Kidney (tissue), 14 donors: ENCODE results near the gene RAB40B. TPM values are rescaled to one million over a fixed set of nuclear protein-coding genes. Genes with fewer than 3 reads are reported as not detected.

Experiments
- DNase-seq, 5 donors: peaks; one replicate each; pipeline ENCODE4 v3.0.0-alpha.2; 2013 to 2020
- FAIRE-seq: peaks from 2 replicates; lab custom pipeline; 2012; peaks lifted over from hg19 to GRCh38; lab: Jason Lieb, UNC
- H3K27ac ChIP-seq, 2 donors: one replicate each; pipeline ENCODE4 v1.7.0; 2013; ENCODE audit warnings: low read depth in 2 of 2, low read length in 2 of 2, inconsistent platforms in 1 of 2
- H3K27me3 ChIP-seq: one replicate; pipeline ENCODE4 v1.7.1; 2013; ENCODE audit warnings: low read length, inconsistent platforms; ENCODE audit not compliant: control insufficient read depth, insufficient read depth
- H3K36me3 ChIP-seq, 3 donors: one replicate each; pipeline versions ENCODE4 v1.7.0 to v1.7.1; 2013; ENCODE audit warnings: low read length in 3 of 3, control low read depth in 1 of 3, inconsistent platforms in 1 of 3; ENCODE audit not compliant: insufficient read depth in 3 of 3, control insufficient read depth in 2 of 3
- H3K4me1 ChIP-seq, 3 donors: one replicate each; pipeline versions ENCODE4 v1.7.0 to v1.7.1; 2013; ENCODE audit warnings: low read length in 3 of 3, inconsistent platforms in 1 of 3, low read depth in 1 of 3; ENCODE audit not compliant: control insufficient read depth in 2 of 3, insufficient read depth in 2 of 3
- H3K4me3 ChIP-seq, 3 donors: one replicate each; pipeline versions ENCODE4 v1.7.0 to v1.8.1; 2013; ENCODE audit warnings: low read length in 3 of 3, control low read depth in 1 of 3, inconsistent platforms in 1 of 3
- H3K9ac ChIP-seq, 3 donors: one replicate each; pipeline versions ENCODE4 v1.7.0 to v1.7.1; 2013; ENCODE audit warnings: low read length in 3 of 3, control low read depth in 1 of 3, inconsistent platforms in 1 of 3
- H3K9me3 ChIP-seq, 3 donors: one replicate each; pipeline versions ENCODE4 v1.7.0 to v1.7.1; 2013; ENCODE audit warnings: low read length in 3 of 3, control low read depth in 1 of 3, inconsistent platforms in 1 of 3; ENCODE audit not compliant: control insufficient read depth in 2 of 3, insufficient read depth in 1 of 3
- CTCF ChIP-seq: IDR thresholded peaks from 3 replicates; pipeline ENCODE4 v1.5.1; 2012; ENCODE audit warnings: mild to moderate bottlenecking, moderate library complexity, borderline replicate concordance; ENCODE audit not compliant: insufficient read depth; ENCODE audit errors: extremely low read depth
- intact Hi-C: fragments of 100-400 bp; cut with DNase I; formaldehyde crosslinking; loops from one replicate; pipeline ENCODE4 v1.11.1; 2022
- polyA plus RNA-seq: library from polyadenylated mRNA; stranded (reverse); fragments of 350-450 nt; fragmentation: Illumina TruSeq; extraction: RNeasy Lipid Tissue Mini Kit (QIAGEN cat#74804); gene quantifications from one replicate; pipeline ENCODE4 v1.2.3, GENCODE V29; 2014; ENCODE audit warnings: low read depth, low replicate concordance; ENCODE audit not compliant: insufficient read depth
- total RNA-seq: library from RNA; stranded (reverse); fragmentation: NEBNext Ultra II Directional; extraction: Animal tissue kit (Norgen Biotek cat#: 25700); gene quantifications from one replicate; pipeline ENCODE4 v1.2.1, GENCODE V29; 2021
- donor health status: control.
- donor health status: control.
- donor health status: control.
- donor health status: control.
- donor health status: control.
- donor health status: DM: yes; HTN: yes; CAD: no.
- donor health status: Normal renal cell carcinoma (clear cell type).

Gene RAB40B
- total and polyA plus RNA-seq, 2 donors from 2014 or later = 21.7 to 36.1 TPM

GRCh38 chr17:82658796-82659452 lies 39.6 kb downstream of the RAB40B start:
- Histone ChIP-seq H3K9me3 (peaks cover 0 to 3% (median 0%) of the 10 kb centered on the region in 3 donors), H3K4me1 (peaks cover 0 to 2% (median 0%) of the 10 kb centered on the region in 3 donors), H3K27me3 (no peaks in the 10 kb centered on the region), H3K4me3 (no peak overlapping the region), H3K9ac (no peak overlapping the region), H3K36me3 (peaks cover 7 to 37% (median 22%) of the 10 kb centered on the region in 3 donors), H3K27ac (no peak overlapping the region)
- no peak for FAIRE-seq
- intact Hi-C loops = loop anchor here (10.0 kb wide), 1 partner anchor 96 kb away; the partner anchor contains the start of gene TBCD
- no peak for TF ChIP-seq CTCF
- peak in 1 of 5 donors; percentile 55 for DNase-seq

DNA sequence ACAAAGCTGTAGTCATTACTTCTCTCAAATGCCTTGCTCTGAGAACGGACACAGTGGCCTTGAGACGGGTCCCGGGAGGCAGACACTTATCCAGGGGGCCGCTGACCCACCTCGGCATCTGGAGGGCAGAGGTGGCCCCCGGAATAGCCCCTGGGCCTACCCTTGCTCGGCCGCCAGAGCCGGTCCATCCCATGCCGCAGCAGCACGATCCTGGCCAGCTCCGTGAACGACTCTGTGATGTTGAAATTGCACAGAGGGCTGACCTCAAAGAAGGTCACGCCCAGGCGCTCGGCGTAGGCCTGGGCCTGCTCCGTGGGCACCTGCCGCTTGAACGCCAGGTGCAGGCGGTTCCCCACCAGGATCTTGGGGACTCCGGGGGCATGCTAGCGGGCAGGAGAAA lies 40.2 kb downstream of the RAB40B start:
- H3K9ac ChIP-seq = no peak overlapping the region
- no peaks in the 10 kb centered on the region for H3K27me3 ChIP-seq
- intact Hi-C loops = loop anchor here (10.0 kb wide), 1 partner anchor 96 kb away; the partner anchor contains the start of gene TBCD
- no peak for DNase-seq
- H3K9me3 ChIP-seq = peaks cover 0 to 3% (median 0%) of the 10 kb centered on the region in 3 donors
- H3K36me3 ChIP-seq = peaks cover 7 to 33% (median 22%) of the 10 kb centered on the region in 3 donors
- TF ChIP-seq CTCF = no peak
- no peak overlapping the region for H3K4me3 ChIP-seq
- H3K27ac ChIP-seq = no peak overlapping the region
- H3K4me1 ChIP-seq = peaks cover 0 to 2% (median 0%) of the 10 kb centered on the region in 3 donors
- FAIRE-seq = no peak

DNA sequence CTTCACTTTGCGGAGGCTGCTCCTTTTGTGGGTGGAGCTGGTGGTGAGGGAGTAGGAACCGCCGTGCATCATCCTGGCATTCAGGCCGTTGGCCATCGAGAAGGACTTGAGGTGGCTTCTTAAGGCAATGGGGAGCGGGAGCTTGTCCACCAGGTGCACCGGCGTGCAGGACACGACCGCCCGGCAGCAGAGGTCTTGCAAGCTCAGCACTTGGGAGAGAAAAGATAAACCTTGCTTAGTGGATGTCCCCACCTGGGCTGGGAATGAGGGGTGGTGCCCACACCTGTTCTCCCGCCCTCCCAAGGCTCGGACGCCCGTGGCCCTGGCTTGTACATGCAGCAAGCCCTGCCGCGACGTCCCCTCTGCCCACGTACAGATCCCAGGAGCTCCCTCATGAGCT lies 40.6 kb downstream of the RAB40B start:
- Histone ChIP-seq H3K36me3 (peaks cover 7 to 33% (median 22%) of the 10 kb centered on the region in 3 donors), H3K27me3 (no peaks in the 10 kb centered on the region), H3K9ac (no peak overlapping the region), H3K4me1 (peaks cover 0 to 2% (median 0%) of the 10 kb centered on the region in 3 donors), H3K27ac (no peak overlapping the region), H3K4me3 (no peak overlapping the region), H3K9me3 (peaks cover 0 to 3% (median 0%) of the 10 kb centered on the region in 3 donors)
- intact Hi-C loops = loop anchor here (10.0 kb wide), 1 partner anchor 97 kb away; the partner anchor contains the start of gene TBCD
- DNase-seq (no peak), FAIRE-seq (no peak)
- TF ChIP-seq CTCF = no peak
